HepG2 (cell line): ENCODE results near the gene CCM2L. TPM values are rescaled to one million over a fixed set of nuclear protein-coding genes. Genes with fewer than 3 reads are reported as not detected.

Source experiments
- ESRRA ChIP-seq: sonication (generic); formaldehyde crosslinking; IDR thresholded peaks from 2 replicates; pipeline ENCODE4 v1.5.1; 2020; ENCODE audit warnings: mild to moderate bottlenecking, low read depth, missing genetic modification reagents
- HNF1A ChIP-seq, 2 experiments: sonication (generic) in 1 of 2; formaldehyde crosslinking in 1 of 2; IDR thresholded peaks; 2 replicates each; pipeline versions ENCODE4 v1.4.0 to v1.6.1; 2016 to 2020; ENCODE audit warnings: borderline replicate concordance in 1 of 2, low read depth in 1 of 2, mild to moderate bottlenecking in 1 of 2, missing genetic modification reagents in 1 of 2
- MBD4 ChIP-seq: IDR thresholded peaks from 2 replicates; pipeline ENCODE4 v1.6.1; 2012; ENCODE audit warnings: low read length, inconsistent platforms, borderline replicate concordance
- PLRG1 ChIP-seq: fragments of 450-650 bp; conservative IDR thresholded peaks from 2 replicates; pipeline ENCODE4 v1.6.1; 2016
- RNF2 ChIP-seq: fragments of 450-650 bp; conservative IDR thresholded peaks from 2 replicates; pipeline ENCODE4 v1.6.1; 2016; ENCODE audit warnings: low read depth
- SMAD9 ChIP-seq: sonication (generic); formaldehyde crosslinking; IDR thresholded peaks from 2 replicates; pipeline ENCODE4 v1.5.1; 2020; ENCODE audit warnings: mild to moderate bottlenecking, missing genetic modification reagents
- SOX6 ChIP-seq, 2 experiments: fragments of 450-650 bp in 1 of 2; sonication (generic) in 1 of 2; formaldehyde crosslinking in 1 of 2; IDR thresholded peaks; 2 replicates each; pipeline versions ENCODE4 v1.4.0 to v1.6.1; 2017 to 2020; ENCODE audit warnings: antibody characterized with exemption in 1 of 2, mild to moderate bottlenecking in 1 of 2, missing genetic modification reagents in 1 of 2
- THAP9 ChIP-seq: sonication (generic); formaldehyde crosslinking; IDR thresholded peaks from 2 replicates; pipeline ENCODE4; 2020; ENCODE audit warnings: missing genetic modification reagents, mild to moderate bottlenecking, borderline replicate concordance
- ZNF234 ChIP-seq: sonication (generic); formaldehyde crosslinking; conservative IDR thresholded peaks from 2 replicates; pipeline ENCODE4 v1.5.1; 2020; ENCODE audit warnings: mild to moderate bottlenecking, missing genetic modification reagents
- ZNF646 ChIP-seq: sonication (generic); formaldehyde crosslinking; IDR thresholded peaks from 2 replicates; pipeline ENCODE4 v1.9.0; 2021; ENCODE audit warnings: mild to moderate bottlenecking, missing genetic modification reagents
- polyA plus RNA-seq, 8 experiments: library from polyadenylated mRNA; depleted of rRNA in 3 of 8; stranded (reverse) in 7 of 8; unstranded in 1 of 8; fragments of >200 nt; fragmentation: Illumina TruSeq in 4 of 8; extraction: Trizol in 4 of 8; gene quantifications; 2 replicates each; pipeline versions ENCODE4 v1.2.1 to v1.2.3, GENCODE V29; 2011 to 2016; ENCODE audit warnings: low read depth in 4 of 8, missing spikeins in 1 of 8, mixed read lengths in 1 of 8; ENCODE audit not compliant: insufficient read depth in 1 of 8
- total RNA-seq, 5 experiments: library from RNA; depleted of rRNA; stranded (reverse); fragments of >200 nt; fragmentation: Illumina TruSeq; extraction: Trizol; gene quantifications; 2 replicates each; pipeline ENCODE4 v1.2.3, GENCODE V29; 2016; ENCODE audit warnings: low read depth in 1 of 5
- TF ChIP-seq, protein P1 (sequence below): IDR thresholded peaks from 2 replicates; pipeline ENCODE4 v1.6.1; 2016

The CCM2L gene
- total and polyA plus RNA-seq, 2 of the 13 experiments (the other 11 are each of a cell fraction or from before 2014, with no cell fraction given), result 0.15 TPM; not detected in 1

GRCh38 chr20:31968291-31969126 is 41.7 kb upstream of the CCM2L start (continued):
- peak; percentile 98 for TF ChIP-seq ZNF646
- no peak for TF ChIP-seq PLRG1
- TF ChIP-seq ZNF234 (CRISPR knock-in tag), result peak; percentile 100
- no peak for TF ChIP-seq HNF1A (IDR thresholded peaks at IDR 0.05; ENCODE audit: low read depth)
- TF ChIP-seq HNF1A (CRISPR knock-in tag; IDR thresholded peaks at IDR 0.05; ENCODE audit: borderline replicate concordance), result peak; percentile 98
- TF ChIP-seq, protein P1, sequence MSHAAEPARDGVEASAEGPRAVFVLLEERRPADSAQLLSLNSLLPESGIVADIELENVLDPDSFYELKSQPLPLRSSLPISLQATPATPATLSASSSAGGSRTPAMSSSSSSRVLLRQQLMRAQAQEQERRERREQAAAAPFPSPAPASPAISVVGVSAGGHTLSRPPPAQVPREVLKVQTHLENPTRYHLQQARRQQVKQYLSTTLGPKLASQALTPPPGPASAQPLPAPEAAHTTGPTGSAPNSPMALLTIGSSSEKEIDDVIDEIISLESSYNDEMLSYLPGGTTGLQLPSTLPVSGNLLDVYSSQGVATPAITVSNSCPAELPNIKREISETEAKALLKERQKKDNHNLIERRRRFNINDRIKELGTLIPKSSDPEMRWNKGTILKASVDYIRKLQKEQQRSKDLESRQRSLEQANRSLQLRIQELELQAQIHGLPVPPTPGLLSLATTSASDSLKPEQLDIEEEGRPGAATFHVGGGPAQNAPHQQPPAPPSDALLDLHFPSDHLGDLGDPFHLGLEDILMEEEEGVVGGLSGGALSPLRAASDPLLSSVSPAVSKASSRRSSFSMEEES (CRISPR knock-in tag), result peak; percentile 100
- peak; percentile 60; the same call in 1 of the 2 replicates for TF ChIP-seq RNF2
- no peak for TF ChIP-seq MBD4
- TF ChIP-seq ESRRA (CRISPR knock-in tag), result peak; percentile 100
- TF ChIP-seq SMAD9, result peak; percentile 100
- no peak for TF ChIP-seq SOX6 (IDR thresholded peaks at IDR 0.05)
- TF ChIP-seq SOX6 (CRISPR knock-in tag; IDR thresholded peaks at IDR 0.05), result peak; percentile 97
- peak; percentile 99 for TF ChIP-seq THAP9 (CRISPR knock-in tag)
